Body of pancreas (tissue), 4 donors: Measurements from ENCODE around the gene IGF1R.

Experiments used
- POLR2A ChIP-seq, 3 donors: fragments of 450-650 bp; IDR thresholded peaks; one replicate each; pipeline ENCODE4 v1.6.1; 2016; ENCODE audit warnings: antibody characterized with exemption in 3 of 3, mild to moderate bottlenecking in 2 of 3
- TF ChIP-seq, protein P1 (sequence below), 7 experiments: fragments of 450-650 bp in 4 of 7; fragments of 200-600 bp in 3 of 7; sonication (generic) in 3 of 7; IDR thresholded peaks; one replicate each; pipeline ENCODE4 v1.5.1; 2016 to 2019; ENCODE audit warnings: antibody characterized with exemption in 7 of 7

GRCh38 chr15:98803228-98804056 is 155.1 kb downstream of the IGF1R start:
- TF ChIP-seq POLR2A (IDR thresholded peaks at IDR 0.05): no peak
- TF ChIP-seq, protein P1, sequence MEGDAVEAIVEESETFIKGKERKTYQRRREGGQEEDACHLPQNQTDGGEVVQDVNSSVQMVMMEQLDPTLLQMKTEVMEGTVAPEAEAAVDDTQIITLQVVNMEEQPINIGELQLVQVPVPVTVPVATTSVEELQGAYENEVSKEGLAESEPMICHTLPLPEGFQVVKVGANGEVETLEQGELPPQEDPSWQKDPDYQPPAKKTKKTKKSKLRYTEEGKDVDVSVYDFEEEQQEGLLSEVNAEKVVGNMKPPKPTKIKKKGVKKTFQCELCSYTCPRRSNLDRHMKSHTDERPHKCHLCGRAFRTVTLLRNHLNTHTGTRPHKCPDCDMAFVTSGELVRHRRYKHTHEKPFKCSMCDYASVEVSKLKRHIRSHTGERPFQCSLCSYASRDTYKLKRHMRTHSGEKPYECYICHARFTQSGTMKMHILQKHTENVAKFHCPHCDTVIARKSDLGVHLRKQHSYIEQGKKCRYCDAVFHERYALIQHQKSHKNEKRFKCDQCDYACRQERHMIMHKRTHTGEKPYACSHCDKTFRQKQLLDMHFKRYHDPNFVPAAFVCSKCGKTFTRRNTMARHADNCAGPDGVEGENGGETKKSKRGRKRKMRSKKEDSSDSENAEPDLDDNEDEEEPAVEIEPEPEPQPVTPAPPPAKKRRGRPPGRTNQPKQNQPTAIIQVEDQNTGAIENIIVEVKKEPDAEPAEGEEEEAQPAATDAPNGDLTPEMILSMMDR (IDR thresholded peaks at IDR 0.05): no peak
